Fibroblast of villous mesenchyme (primary cell): Measurements from ENCODE around the gene SORCS3. TPM values are rescaled to one million over a fixed set of nuclear protein-coding genes. Genes with fewer than 3 reads are reported as not detected.

ENCODE experiments used
- DNase-seq: peaks from one replicate; pipeline ENCODE4 v3.0.0-alpha.2; 2010; ENCODE audit warnings: low read depth
- H3K4me3 ChIP-seq: 2 replicates; pipeline ENCODE4 v1.5.1; 2011; ENCODE audit warnings: low read depth, mild to moderate bottlenecking, low read length
- total RNA-seq: library from RNA; depleted of rRNA; stranded (reverse); fragments of >200 nt; gene quantifications from 2 replicates; pipeline ENCODE4 v1.2.3, GENCODE V29; 2012
- TF ChIP-seq, protein P1 (sequence below): IDR thresholded peaks from 2 replicates; pipeline ENCODE4 v1.5.1; 2012; ENCODE audit warnings: low read depth, mild to moderate bottlenecking, low read length; ENCODE audit not compliant: insufficient read depth

The SORCS3 gene
- total RNA-seq, 1 donor: not detected

- DNase-seq: no peak
- no peak overlapping the region for H3K4me3 ChIP-seq
- TF ChIP-seq, protein P1, sequence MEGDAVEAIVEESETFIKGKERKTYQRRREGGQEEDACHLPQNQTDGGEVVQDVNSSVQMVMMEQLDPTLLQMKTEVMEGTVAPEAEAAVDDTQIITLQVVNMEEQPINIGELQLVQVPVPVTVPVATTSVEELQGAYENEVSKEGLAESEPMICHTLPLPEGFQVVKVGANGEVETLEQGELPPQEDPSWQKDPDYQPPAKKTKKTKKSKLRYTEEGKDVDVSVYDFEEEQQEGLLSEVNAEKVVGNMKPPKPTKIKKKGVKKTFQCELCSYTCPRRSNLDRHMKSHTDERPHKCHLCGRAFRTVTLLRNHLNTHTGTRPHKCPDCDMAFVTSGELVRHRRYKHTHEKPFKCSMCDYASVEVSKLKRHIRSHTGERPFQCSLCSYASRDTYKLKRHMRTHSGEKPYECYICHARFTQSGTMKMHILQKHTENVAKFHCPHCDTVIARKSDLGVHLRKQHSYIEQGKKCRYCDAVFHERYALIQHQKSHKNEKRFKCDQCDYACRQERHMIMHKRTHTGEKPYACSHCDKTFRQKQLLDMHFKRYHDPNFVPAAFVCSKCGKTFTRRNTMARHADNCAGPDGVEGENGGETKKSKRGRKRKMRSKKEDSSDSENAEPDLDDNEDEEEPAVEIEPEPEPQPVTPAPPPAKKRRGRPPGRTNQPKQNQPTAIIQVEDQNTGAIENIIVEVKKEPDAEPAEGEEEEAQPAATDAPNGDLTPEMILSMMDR: no peak
Observed at GRCh38 chr10:104819731-104820130, 178.6 kb downstream of the SORCS3 start.

DNA sequence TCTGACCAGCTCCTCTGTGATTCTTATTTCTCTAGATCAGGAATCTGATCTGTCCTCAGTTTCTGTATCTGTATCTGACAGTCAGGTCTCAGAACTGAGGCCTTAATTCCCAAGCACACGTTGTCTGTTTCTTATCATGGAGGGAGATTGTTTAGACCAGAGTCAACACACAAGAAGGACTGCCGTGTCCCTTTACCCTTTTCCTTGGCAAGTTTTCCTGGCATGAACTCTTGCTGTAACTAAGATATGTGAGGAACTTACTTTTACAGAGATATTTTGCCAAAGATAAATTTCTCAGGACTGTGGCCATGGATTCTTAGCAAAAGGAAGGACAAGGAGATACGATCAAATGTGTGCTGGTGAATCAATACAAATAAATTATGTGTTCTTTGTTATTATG lies 181.0 kb downstream of the SORCS3 start:
- TF ChIP-seq, protein P1: no peak
- no peak overlapping the region for H3K4me3 ChIP-seq
- no peak for DNase-seq

DNA sequence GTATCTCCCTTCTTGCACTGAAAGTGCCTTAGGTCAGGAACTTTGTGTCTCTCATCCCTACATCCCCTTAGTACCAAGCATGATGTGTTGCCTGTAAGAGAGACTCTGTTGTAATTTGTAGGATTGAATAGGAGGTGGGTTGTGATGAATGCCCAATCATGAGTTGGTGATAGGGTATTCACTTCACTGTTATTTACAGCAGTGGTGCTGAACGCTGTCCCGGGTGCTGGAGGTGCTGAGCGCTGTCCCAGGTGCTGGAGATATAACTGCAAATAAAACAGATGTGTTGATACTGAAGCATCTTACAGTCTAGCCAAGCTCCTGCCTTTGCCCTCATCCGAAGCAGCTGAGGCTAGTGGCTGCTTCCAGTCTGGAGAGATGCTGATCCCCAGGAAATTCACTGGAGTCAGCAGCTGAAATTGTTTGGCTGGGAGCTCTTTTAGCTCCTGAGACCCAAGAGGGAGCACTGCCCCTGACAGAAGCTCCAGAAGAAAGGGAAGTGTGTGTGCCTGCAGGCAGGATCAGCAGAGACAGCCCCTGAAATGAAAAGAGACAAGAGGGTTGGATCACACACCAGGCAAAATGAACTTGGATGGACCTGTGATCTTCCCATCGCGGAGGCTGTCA lies 183.4 kb downstream of the SORCS3 start:
- H3K4me3 ChIP-seq: no peak overlapping the region
- TF ChIP-seq, protein P1: no peak
- DNase-seq: peak; percentile 8

- no peak for DNase-seq
- TF ChIP-seq, protein P1: no peak
- no peak overlapping the region for H3K4me3 ChIP-seq
Observed at GRCh38 chr10:104831272-104831671, 190.2 kb downstream of the SORCS3 start.

- TF ChIP-seq, protein P1: no peak
- H3K4me3 ChIP-seq: no peak overlapping the region
- DNase-seq: no peak
Observed at GRCh38 chr10:104834580-104834979, 193.5 kb downstream of the SORCS3 start.

GRCh38 chr10:104835422-104835821 lies 194.3 kb downstream of the SORCS3 start:
- DNase-seq: no peak
- H3K4me3 ChIP-seq: no peak overlapping the region
- TF ChIP-seq, protein P1: no peak

DNA sequence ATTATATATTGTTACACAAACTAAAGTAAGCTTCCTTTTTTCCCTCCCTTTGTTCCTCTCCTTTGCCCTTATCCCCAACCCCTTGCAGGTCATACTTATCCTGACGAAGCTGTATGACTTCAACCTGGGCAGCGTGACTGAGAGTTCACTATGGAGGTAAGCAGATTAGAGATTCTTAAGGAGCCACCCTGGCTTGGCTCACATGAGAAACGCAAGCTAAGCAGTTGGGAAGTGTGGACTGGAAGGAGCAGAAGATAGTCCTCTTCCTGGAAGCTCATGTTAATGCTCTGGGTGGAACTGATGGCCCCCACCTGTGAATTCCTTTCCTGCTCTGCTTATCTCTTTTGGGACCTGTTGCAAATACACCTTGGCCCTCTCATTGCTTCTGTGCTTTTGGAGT lies 201.6 kb downstream of the SORCS3 start:
- TF ChIP-seq, protein P1: no peak
- no peak for DNase-seq
- no peak overlapping the region for H3K4me3 ChIP-seq
